NCI-H1417 (cell line): ENCODE results near the gene LMX1B.

Experiments
- DNase-seq, 3 experiments: peaks; one replicate each; lab custom pipeline; 2025; lab: John Stamatoyannopoulos, UW

LMX1B gene

DNA sequence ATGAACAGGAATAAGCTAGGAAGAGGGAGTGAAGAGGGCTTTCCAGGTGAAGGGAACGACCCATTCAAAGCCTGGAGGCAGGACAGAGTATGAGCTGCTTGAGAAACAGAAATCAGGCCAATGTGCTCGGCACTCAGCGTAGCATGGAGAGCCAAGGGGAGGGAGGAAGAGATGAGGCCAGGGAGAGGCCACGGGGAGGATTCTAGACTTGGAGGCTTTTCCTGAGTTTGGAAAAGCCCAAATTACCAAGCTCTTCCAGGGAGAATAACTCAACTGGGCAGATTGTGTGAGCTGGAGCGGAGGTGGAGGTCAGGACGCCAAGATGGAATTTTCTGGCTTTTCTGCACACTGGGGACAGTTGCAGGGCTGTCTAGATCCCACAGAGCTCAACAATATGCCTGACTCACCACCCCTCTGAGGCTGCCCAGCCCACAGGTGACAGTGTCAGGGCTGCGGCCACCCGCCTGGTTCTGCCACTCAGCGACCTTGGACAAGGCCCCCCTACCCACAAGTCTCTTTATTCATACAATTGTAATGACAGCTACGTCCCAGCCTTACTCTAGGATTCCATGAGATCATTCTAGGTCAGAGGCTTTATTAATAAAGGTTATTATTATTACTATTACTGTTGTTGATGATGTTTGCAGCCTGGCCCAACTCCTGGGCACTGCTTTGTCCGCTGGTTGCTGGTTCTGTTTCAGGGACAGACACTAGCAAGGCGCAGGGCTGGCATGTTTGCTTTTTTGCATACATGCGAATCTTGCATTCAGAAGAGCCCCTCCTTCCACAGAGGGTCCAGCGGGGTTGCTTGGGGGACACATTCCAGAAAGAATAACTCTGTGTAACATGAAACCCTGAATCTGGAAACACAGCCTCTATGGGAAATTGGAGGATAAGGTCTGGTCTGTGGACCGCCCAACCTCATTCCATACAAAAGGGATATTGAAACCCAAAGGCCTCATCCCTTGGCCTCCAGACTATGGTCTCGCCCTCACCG lies 9.4 kb upstream of the LMX1B start:
- DNase-seq, result no peak

- DNase-seq, result no peak
These were observed 7.8 kb upstream of the LMX1B start for GRCh38 chr9:126605792-126606482.

- no peak for DNase-seq
These were observed 7.3 kb upstream of the LMX1B start for GRCh38 chr9:126606483-126606870.

GRCh38 chr9:126607086-126607485 lies 6.6 kb upstream of the LMX1B start:
- DNase-seq, result peak in 1 of 3 experiments; percentile 7

DNA sequence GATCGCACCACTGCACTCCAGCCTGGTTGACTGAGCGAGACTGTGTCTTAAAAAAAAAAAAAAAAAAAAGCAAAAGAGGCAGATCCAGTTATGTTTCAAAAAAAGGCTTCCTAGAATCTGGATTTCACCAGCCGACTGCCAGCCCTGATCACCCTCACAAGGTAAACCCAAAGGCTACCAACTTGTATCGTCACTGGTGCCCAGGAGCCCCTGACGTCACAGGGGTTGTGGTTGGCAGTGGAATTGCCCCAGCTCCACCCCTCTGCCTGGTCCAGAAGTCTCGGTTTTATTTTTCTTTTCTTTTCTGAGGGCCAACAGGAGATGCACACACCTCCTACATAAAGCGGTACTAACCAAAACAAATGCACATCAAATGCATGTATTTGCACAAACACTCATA lies 6.0 kb upstream of the LMX1B start:
- no peak for DNase-seq

DNA sequence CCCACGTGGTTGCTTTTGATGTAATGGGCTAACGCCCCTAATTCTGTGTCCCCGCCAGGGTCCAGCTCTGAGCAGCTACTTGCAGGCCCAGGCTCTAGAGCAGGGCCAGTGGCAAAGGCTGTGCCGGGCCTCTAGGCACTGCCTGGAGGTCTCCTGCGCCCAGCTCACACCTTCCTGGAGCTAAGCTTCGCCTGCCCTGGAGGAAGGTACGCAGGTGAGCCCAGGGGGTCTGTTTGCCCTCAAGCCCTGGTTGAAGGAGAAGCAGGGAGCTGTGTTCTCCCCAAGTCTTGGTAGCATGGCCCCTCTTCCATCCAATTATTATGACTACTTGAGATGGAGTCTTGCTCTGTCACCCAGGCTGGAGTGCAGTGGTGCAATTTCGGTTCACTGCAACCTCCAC lies 5.2 kb upstream of the LMX1B start:
- no peak for DNase-seq

DNA sequence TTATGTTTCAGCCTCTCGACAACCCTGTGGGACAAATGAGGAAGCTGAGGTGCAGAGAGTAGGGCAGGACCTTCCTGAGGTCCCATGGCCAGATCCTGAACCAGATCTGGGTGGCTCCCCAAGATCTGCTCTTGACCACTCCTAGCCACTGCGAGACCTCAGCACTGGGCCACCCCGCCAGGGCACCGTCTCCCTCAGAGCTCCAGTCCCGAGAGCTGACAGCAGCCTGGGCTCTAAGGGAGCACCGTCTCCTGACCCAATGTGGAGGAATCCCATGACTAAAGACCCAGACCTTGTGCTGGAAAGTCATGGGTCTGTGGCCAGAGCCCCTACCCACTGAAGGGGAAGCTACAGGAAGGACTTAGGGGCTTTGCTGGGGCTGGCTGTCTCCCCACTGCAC lies 4.5 kb upstream of the LMX1B start:
- no peak for DNase-seq

DNA sequence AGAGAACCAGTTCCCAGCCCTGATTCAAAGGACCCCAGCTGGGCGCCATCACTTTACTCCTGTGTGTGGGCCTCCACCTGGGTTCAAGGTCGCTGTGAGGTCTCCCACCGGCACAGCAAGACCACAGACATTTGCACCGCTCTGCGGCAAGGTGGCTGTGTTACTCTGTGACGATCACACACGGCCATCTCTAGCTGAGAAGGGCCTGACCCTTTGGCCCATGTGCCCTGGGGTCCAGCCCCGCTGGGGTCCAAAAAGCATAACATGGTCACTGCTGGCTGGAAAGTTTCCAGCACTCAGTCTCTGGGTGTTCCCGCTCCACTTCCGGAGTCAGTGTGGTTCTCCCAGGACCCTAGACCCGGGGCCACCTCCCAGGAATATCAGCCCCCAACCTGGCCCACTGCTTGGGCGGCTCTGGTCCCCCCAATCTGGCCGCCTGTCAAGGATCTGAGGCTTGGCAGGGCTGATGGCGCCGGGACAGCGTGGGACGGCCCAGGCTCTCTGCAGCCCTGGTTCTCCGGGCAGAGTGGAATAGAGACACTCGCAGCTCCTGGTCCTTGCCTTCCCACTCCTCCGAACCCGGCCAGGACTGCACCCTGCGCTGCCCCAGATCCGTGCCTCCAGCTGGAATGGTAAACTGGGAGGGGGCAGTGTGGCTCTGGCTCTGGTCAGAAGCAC lies 3.9 kb upstream of the LMX1B start:
- DNase-seq, result no peak

GRCh38 chr9:126611193-126611591 lies 2.5 kb upstream of the LMX1B start:
- DNase-seq, result no peak

GRCh38 chr9:126611592-126612325 lies 2.0 kb upstream of the LMX1B start:
- DNase-seq, result peak; percentile 16 to 87 (median 78)

- DNase-seq, result peak in 1 of 3 experiments; percentile 73
These were observed 1.4 kb upstream of the LMX1B start for GRCh38 chr9:126612326-126612812.

DNA sequence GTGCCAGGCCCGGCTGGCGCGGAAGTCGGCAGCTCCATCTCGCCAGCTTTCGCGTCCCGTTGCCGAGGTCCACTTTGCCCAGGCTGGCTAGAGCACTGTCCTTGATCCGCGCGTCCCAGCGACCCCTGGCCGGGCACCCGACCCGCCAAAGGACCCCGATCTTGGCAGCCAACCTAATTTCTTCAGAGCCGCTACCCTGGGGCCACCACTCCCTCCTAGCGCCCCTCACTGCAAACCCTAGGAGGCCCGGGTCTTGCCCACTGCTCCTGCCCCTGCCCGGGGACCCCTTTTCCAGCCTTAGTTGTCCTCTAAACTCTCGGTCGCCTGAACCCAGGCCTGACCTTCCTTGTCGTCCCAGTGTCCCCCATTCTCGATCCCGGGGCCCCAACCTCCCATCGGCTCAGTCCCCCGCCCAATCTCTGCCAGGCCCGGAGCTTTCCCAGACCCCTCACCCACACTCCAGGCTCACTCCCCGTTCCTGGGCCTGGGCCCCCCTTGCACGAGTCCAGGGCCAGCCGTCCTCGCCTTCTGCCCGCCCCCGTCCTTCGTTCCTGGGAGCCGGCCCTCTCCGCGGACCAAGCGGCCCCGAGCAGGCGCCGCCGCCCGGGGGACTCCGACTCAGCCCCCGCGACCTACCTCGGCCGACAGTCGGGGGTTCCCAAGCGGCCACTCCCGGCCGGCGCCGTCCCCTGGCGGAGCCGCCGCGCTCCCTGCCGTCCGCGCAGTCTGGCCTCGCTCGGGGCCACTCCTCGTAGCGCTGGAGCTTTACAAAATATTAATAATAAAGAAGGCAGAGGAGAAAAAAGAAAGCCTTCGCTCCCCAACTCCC lies 701 bp upstream of the LMX1B start:
- DNase-seq, result peak in 2 of 3 experiments; percentile 54 to 63

- peak in 2 of 3 experiments; percentile 61 to 63 for DNase-seq
These were observed 343 bp downstream of the LMX1B start for GRCh38 chr9:126614088-126614454.

DNA sequence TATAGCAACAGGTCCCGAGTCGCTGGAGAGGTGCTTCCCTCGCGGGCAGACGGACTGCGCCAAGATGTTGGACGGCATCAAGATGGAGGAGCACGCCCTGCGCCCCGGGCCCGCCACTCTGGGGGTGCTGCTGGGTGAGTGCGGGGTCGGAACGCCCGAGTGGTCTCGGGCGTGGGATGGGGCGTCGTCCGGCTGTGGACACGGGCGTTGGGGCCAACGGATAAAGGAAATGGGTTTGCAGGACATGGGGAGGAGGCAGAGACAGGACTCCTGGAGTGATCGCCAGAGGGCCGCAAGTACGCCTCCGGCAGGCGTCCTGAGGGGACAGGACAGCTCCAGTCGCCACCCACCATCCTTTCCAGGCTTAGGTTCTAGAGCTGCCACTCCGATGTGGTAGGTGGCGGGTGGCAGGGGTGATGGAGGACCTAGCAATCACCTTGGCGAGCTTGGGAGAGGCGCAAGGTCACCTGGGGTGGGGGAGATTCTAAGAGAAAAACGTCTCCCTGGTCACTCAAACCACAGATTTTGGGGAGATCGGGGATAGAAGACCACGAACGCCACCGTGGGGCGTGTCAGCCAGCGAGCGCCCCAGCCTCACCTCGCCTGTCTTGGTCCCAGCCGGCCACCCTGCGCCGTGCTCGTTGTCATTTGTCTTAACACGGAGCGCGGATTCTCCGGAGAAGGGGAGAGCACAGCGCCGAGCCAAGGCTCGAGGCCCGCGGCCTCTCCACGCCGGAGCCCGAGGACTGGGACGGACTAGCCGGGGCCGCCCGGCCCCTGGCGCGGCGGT lies 922 bp downstream of the LMX1B start:
- DNase-seq, result peak in 2 of 3 experiments; percentile 62

DNA sequence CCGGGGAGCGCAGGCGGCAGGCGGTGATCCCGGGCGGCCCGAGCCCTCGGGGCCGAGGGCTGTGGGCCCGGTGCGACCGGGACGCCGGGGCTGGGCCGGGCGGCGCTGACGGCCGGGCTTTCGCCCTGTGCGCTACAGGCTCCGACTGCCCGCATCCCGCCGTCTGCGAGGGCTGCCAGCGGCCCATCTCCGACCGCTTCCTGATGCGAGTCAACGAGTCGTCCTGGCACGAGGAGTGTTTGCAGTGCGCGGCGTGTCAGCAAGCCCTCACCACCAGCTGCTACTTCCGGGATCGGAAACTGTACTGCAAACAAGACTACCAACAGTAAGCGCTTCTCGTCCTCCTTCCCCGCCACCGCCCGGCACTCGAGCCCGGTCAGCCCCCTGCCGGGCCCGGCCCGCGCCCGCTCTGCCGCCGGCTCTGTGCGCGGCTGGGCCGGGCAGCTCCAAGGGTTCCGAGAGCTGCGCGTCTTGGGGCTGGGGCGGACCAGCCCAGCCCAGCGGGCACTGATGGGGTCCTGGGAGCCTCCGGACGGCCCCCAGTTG lies 1.6 kb downstream of the LMX1B start:
- DNase-seq, result peak in 2 of 3 experiments; percentile 63 to 82

DNA sequence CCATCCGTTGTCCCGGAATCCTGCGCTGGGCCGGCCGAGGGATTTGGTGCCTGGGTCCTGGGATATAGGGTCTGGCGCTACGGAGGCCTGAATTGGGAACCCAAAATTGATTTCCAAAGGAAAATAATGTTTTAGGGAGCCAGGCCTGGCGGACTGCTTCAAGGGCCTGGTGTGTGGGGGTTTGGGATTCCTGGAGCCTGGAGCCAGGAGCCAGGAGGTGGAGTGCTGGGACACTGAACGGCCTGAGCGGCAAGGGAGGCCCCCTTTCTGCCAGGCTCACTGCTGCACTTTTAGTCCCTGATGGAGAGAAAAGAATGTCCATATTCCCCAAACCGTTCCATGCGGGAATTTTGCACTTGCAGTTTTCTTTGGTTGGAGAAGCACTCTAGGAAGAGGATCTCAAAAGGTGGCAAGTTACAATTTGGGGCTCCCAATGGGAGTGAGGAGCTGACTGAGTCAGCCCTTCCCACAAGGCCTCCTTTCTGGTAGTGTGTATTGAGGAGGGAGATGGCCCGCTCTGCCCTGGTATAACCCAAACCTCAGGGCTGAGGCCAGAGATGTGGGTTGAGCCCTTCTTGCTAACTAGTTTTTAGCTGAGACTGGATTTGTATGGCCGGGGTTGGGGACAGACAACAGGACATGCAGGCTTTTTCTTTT lies 2.2 kb downstream of the LMX1B start:
- no peak for DNase-seq

- no peak for DNase-seq
These were observed 2.8 kb downstream of the LMX1B start for GRCh38 chr9:126616521-126616976.

GRCh38 chr9:126617003-126617822 lies 3.5 kb downstream of the LMX1B start:
- DNase-seq, result no peak
